Prostate gland (tissue), 2 donors: ENCODE data around the gene SUSD5.

ENCODE experiments used
- POLR2A ChIP-seq: fragments of 450-650 bp; IDR thresholded peaks from one replicate; pipeline ENCODE4 v1.6.1; 2016; ENCODE audit warnings: antibody characterized with exemption, mild to moderate bottlenecking
- POLR2AphosphoS5 ChIP-seq: sonication (generic); formaldehyde crosslinking; IDR thresholded peaks from one replicate; pipeline ENCODE4 v1.6.1; 2017; ENCODE audit warnings: antibody characterized with exemption
- TF ChIP-seq, protein P1 (sequence below), 4 experiments: fragments of 200-600 bp in 2 of 4; fragments of 450-650 bp in 2 of 4; sonication (generic) in 2 of 4; IDR thresholded peaks; 1 replicate in 3 of 4; 2 replicates in 1 of 4; pipeline ENCODE4 v1.5.1; 2016 to 2019; ENCODE audit warnings: antibody characterized with exemption in 4 of 4, mild to moderate bottlenecking in 2 of 4, moderate library complexity in 2 of 4

GRCh38 chr3:33103480-33103879, 115.1 kb downstream of the SUSD5 start:
- TF ChIP-seq, protein P1, sequence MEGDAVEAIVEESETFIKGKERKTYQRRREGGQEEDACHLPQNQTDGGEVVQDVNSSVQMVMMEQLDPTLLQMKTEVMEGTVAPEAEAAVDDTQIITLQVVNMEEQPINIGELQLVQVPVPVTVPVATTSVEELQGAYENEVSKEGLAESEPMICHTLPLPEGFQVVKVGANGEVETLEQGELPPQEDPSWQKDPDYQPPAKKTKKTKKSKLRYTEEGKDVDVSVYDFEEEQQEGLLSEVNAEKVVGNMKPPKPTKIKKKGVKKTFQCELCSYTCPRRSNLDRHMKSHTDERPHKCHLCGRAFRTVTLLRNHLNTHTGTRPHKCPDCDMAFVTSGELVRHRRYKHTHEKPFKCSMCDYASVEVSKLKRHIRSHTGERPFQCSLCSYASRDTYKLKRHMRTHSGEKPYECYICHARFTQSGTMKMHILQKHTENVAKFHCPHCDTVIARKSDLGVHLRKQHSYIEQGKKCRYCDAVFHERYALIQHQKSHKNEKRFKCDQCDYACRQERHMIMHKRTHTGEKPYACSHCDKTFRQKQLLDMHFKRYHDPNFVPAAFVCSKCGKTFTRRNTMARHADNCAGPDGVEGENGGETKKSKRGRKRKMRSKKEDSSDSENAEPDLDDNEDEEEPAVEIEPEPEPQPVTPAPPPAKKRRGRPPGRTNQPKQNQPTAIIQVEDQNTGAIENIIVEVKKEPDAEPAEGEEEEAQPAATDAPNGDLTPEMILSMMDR (IDR thresholded peaks at IDR 0.05), result no peak
- TF ChIP-seq POLR2A (no peak), POLR2AphosphoS5 (no peak)
